Activated gamma-delta T cell treated with anti-CD3 and anti-CD28 coated beads, Interleukin-2, amount 50 U/mL, for 16 hours (primary cell): Measurements from ENCODE around the gene VEGFC.

Experiments used
- DNase-seq: peaks from one replicate; pipeline ENCODE4 v3.0.0-alpha.2; 2020; ENCODE audit warnings: low read depth

Gene VEGFC

DNA sequence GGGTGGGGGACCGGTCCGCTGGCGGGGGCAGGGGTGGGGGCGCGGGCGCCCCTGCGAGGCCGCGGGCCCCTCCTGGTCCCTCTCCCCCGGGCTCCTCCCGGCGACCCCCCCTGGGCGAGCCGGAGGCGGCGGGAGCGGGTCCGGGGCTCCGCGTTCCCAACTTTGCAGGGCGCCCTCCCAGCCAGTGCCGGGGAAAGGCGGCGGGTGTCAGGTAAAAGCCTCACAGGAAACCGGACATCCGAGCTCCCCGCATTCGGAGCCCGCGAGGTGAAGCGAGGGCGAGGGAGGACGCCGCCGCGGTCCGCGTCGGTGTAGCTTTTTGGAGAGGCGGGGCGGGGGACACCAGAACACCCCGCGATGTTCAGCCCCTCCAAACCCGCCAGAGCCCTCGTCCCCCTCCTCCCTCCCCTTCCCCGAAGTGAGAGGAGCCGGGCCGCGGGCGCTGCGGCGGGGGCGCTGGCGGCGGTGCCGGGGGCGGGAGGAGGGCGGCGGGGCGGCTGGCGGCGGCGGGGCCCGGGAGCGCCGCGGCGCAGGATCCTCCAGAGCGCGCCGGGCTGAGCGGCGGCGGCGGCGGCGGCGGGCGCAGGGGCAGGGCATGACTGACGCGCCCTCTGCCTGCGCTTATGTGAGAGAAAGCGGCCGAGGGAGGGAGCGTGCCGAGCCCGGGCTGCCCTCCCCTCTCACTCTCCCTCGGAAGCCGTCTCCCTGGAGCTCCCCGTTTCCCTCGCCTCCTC, at the start of gene VEGFC:
Gene VEGFC, minus strand, starts transcription at position 597 of the 734 bp plus-strand sequence. CDS start 611 bp downstream, outside the sequence.
- no peak for DNase-seq

- no peak for DNase-seq
These were observed 49.0 kb upstream of the VEGFC start for GRCh38 chr4:176841711-176842112.

DNA sequence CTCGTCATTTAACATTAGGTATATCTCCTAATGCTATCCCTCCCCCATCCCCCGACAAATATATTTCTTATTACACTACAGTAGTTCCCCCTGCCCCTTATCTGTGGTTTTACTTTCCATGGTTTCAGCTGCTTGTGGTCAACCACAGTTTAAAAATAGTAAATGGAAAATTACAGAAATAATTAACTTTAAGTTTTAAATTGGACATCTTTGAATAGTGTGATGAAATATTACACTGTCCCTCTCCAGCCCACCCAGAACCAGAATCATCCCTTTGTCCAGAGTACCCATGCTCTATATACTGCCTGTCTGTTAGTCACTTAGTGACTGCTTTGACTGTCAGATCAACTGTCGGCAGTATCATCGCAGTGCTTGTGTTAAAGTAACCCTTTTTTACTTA, 47.4 kb upstream of the VEGFC start:
- DNase-seq = no peak

DNA sequence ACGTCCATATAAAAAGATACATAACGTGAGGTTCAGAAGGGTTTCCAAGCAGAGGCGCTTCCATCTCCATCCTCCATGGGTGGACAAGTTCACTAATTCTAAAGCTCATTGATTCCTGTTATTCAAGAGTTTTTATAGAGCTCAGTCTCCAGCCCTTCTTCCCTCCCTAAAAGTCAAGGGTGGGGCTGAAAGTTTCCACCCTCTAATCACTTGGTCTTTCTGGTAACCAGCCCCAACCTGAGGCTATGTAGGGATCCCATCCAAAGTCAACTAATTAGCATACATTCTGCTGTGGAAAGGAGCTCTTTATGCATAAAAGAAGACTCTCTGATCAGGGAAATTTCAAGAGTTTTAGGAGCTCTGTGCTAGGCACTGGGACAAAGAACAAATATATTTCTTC, 46.9 kb upstream of the VEGFC start:
- DNase-seq = no peak

DNA sequence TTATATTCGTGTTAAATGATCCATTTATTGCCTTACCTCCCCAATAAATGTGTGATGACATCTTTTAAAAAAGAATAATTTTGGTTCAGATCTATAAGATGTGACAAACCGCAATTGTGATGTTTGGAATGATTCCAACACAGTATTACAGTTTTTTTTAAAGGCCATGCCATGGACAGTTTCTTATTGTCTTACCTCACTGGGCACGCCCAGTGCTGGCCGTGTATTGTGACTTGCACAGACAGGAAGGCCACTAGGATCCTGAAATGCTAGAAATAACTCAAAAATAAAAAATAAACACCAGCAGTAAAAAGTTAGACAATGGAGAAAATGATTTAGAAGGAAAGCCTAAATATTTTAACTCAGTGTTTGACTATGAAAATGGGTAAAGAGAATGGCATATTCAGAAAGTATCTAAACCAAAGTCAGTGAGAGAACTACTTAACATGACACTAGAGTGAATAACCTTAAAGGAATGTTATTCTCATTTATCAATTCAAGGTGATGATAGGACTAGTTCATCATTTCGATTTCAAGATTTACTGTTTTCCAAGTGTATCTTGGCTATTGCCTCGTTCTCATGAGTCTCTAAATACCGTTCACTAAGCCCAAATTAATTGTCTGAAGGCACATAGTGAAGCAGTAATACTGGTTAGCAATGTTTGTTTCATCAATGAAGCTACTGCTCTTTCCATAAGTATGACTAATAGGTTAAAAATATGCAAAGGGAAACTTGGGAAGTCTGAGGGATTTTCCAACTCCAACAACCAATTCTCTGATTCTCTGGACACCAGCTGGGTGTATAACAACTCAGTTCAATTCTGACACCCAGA, 46.1 kb upstream of the VEGFC start:
- no peak for DNase-seq

GRCh38 chr4:176837169-176837895, 44.6 kb upstream of the VEGFC start:
- DNase-seq = no peak

DNA sequence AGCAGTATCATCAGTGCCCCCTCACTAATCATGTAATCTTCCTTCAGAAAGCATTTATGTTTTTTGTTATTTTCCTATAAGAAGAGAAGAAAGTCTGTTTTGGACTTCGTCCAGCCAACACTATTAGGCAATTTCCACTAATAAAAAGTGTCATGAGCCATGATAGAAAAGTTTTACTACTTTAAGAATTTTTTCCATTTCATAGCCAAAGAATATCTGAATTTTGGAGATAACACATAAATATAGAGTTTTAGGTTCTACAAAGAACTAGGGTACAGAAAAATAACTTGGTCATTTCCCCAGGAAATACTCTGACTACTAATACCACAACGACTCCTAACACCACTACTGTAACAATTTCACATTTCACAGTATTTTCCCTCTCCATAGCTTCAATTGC, 41.8 kb upstream of the VEGFC start:
- DNase-seq = no peak

DNA sequence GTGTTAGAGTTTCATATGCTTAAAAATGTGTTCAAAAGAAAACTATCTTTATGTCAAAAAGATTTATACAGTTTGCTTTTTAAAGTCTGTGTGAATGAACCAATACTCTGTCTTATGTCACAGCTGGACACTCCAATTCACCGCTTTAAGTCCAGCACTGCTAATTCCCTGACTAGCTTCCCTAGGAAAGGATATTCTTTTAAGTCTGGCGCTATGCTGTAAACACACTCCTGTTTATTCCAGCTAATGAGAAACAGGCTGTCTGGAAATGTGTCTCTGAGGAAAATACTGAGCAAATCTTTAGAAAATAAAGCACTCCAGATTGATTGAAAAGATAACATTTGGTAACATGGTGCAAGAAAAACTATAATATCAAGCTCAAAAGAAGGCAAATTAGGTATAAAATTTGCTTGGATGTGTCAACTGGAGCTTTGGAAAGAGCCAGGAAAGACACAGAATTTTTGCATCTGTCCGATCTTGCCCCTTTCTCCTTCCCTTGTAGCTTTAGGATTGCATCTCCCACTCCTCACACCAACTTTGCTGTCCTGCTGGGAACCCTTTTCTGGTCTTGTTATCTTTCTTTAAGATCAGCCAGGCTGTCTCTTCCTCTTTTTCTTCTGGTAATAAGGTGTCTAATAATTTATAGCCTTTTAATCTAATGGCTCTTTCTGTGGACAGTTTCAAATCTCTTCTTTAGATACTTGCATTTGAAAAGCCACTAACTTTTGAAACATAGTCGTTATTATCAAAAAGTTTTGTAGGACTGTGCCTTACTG, 40.9 kb upstream of the VEGFC start:
- DNase-seq = no peak

- DNase-seq = no peak
These were observed 38.2 kb upstream of the VEGFC start for GRCh38 chr4:176830971-176831370.

DNA sequence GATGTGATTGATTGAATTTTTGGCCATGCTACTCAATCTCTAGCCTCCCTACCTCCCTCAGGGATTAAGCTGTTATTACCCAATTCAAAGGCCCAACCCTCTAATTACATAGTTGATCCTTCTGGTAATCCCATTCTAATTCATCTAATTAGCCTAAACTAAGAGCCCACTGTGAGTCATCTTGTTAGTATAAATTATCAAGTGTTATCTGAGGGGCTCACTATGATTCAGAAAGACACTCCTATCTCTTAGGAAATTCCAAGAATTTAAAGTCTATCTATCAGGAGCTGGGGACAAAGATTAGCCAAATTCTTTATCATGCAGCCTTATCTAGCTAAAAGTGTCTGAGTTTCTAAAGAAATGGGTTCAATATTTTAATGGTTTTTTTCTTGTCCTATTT, 32.9 kb upstream of the VEGFC start:
- no peak for DNase-seq

- no peak for DNase-seq
These were observed 32.1 kb upstream of the VEGFC start for GRCh38 chr4:176824645-176825366.

- DNase-seq = no peak
These were observed 25.8 kb upstream of the VEGFC start for GRCh38 chr4:176818531-176818930.

GRCh38 chr4:176817204-176817603, 24.5 kb upstream of the VEGFC start:
- DNase-seq = no peak

GRCh38 chr4:176814770-176815169, 22.0 kb upstream of the VEGFC start:
- DNase-seq = no peak

DNA sequence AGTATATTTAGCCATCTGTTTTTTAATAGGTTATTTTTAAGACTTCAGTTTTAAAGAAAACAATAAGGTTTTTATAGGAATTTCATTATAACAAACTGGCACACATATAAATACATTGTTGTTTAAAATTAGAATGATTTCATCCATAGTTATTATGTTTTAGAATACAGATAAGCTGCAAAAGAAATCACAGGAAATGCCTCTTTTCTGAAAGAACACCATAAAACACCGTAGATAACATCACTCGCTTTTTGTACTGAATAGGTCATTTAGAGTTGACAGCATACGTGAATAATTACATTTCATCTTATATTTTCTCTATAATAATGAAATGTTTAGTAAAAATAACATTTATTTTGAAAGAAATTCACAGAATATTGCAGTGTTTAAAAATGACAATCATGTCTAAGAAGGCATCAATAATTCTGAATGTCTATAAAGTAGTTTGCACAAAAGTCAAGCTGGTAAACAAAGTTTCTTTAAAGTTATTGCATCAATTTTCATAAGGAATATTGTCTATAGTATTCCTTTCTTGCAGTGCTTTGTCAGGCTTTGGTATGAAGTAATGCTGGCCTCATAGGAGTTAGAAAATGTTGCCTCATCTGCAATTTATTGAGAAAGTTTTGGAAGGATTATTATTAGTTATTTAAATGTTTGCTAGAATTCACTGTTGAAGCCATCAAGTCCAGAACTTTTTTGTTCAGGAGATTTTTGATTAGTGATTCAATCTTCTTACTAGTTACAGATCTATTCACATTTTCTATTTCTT, 17.9 kb upstream of the VEGFC start:
- no peak for DNase-seq

- DNase-seq = no peak
These were observed 14.2 kb upstream of the VEGFC start for GRCh38 chr4:176806778-176807375.

- DNase-seq = no peak
These were observed 12.4 kb upstream of the VEGFC start for GRCh38 chr4:176805155-176805554.

DNA sequence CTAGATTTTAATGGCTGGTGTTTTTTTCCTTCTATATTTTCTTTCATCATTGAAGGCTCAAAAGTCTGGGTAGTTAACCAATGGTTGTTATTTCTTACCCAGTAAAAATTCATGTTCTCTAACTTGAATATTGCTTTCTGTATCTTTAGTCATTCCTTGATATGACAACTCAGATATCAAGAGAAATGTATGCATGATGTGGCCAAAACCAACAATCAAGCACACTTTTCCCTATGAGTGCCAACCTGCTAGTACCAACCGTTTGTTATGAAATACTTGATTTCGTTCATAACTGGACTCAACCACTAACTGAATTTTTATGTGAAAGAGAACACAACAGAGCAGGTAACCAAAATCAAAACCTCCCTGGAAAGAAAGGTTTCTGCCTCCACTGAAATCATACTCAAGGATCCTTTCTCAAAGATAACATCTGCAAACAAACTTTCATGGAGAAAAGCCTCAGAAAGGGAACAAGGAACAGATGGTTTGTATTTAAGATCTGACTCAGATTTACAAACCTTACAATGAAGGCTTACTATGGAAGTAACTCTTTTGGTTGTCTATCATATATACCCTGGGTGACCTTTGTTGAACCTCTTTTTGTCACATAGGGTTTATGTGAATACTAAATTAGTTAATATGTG, 8.3 kb upstream of the VEGFC start:
- DNase-seq = no peak

DNA sequence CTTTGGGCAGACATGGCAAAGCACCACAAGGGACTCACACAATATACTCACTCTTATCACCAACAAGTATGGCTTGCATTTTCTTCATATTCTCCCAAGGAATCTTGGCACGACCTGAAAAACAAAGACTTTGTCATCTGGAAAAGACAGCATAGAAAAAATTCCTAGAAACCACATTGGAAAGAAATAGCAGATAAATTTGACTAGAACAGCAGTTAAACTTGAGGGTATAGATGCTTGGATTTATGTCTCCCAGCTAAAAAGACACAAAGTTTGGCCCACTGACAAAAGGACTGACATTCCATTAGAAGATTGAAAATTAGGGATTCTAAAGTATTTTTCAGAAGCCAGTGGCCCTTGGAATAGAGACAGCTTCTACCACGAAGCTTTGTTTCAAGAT, 6.9 kb upstream of the VEGFC start:
- no peak for DNase-seq

- no peak for DNase-seq
These were observed 5.8 kb upstream of the VEGFC start for GRCh38 chr4:176798540-176798939.
